Measurements from ENCODE around the gene FAM72C.
"Not testable (repeated sequence)": the region's sequence is repeated elsewhere in the genome, so short reads cannot be mapped to it uniquely, and the experiment has no call there.

FAM72C gene

DNA sequence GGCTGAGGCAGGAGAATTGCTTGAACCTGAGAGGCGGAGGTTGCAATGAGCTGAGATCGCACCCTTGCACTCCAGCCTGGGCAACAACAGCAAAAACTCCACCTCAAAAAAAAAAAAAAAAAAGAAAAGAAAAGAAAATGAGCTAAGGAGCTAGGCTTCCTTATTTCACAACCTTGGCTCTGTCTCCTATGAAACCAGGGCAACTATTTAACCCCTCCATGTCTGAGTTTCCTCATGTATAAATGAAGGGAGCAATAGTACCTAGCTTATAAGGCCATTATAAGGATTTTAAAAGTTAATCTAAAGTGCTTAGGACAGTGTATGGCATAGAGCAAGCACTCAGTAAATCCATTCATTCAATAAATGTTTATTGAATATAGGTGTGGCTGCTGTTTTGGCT lies 32.9 kb downstream of the FAM72C start:
- DNase-seq (ENCODE audit: low read depth); H3K4me3 ChIP-seq (ENCODE audit: low read depth, low read length): not testable (repeated sequence)

DNA sequence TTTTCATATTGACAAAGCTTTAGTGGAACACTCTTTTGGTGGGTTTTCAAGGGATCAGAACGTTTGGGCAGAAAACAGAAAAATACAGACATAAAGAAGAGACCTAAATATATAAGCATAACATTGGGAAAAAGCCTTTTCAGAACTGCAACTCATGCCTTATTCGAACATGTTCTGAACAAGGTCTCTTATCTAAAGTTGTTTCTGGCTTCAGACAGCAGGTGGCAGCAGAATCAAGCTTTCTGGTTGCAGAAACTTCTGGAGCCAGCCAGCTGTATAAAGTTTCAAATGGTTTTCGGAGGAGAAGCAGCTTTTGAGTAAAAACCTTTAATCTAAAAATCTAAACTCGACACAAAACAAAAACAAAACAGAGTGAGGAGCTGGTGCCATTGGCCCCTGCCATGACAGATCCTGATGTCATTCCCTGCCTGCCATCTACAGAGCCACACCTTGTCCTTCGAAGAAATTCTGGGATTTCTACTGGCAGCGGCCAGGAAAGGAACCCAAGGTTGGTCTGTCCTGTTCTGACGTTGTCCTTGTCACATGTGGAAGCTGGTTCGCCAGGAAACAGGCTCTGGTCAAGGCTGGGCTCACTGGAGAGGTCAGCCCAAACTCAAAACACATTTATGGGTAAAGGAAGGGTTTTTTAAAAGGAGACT lies 35.2 kb downstream of the FAM72C start:
- peak; percentile 7 for DNase-seq (ENCODE audit: low read depth)
- H3K4me3 ChIP-seq (ENCODE audit: low read depth, low read length): not testable (repeated sequence)
- TF ChIP-seq, protein P1, sequence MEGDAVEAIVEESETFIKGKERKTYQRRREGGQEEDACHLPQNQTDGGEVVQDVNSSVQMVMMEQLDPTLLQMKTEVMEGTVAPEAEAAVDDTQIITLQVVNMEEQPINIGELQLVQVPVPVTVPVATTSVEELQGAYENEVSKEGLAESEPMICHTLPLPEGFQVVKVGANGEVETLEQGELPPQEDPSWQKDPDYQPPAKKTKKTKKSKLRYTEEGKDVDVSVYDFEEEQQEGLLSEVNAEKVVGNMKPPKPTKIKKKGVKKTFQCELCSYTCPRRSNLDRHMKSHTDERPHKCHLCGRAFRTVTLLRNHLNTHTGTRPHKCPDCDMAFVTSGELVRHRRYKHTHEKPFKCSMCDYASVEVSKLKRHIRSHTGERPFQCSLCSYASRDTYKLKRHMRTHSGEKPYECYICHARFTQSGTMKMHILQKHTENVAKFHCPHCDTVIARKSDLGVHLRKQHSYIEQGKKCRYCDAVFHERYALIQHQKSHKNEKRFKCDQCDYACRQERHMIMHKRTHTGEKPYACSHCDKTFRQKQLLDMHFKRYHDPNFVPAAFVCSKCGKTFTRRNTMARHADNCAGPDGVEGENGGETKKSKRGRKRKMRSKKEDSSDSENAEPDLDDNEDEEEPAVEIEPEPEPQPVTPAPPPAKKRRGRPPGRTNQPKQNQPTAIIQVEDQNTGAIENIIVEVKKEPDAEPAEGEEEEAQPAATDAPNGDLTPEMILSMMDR (IDR thresholded peaks at IDR 0.05; ENCODE audit: insufficient read depth, low read depth, low read length, missing control alignments): peak; percentile 18

DNA sequence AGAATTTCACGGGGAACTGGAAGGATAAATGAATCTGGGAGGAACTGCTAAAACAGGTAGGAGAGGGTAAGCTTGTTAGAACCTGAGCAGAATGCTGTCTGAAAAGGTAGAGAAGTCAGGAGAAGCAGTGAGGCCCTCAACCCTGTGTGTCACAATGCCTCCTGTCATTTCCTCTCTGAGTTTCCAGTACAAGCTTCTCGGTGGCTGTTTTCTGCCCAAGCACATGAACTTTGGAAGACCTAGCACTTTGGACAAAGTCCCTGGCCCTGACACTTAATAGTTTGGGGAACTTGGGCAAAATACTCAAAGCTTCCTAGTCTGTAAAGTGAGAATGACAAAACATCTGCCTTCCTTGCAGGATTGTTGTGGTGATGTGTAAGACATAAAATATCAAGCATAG lies 52.7 kb downstream of the FAM72C start:
- not testable (repeated sequence) for DNase-seq (ENCODE audit: low read depth); H3K4me3 ChIP-seq (ENCODE audit: low read depth, low read length)

DNA sequence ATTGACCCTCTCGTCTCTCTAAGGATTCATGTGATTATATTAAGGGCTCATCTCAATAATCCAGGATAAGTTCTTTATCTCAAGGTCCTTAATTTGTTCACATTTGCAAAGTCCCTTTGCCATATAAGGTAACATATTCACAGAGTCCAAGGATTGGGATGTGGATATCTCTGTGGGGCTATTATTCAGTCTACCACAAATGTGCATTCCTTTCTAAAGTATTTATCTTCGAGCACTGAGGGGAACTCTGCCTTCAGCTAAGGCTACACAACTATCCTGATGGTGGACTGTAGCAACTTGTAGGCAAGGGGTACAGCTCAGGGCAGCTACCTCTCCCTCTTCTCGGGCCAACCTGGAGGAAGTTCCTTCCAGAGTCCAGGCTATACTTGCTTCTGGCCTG lies 53.2 kb downstream of the FAM72C start:
- DNase-seq (ENCODE audit: low read depth); H3K4me3 ChIP-seq (ENCODE audit: low read depth, low read length): not testable (repeated sequence)

DNA sequence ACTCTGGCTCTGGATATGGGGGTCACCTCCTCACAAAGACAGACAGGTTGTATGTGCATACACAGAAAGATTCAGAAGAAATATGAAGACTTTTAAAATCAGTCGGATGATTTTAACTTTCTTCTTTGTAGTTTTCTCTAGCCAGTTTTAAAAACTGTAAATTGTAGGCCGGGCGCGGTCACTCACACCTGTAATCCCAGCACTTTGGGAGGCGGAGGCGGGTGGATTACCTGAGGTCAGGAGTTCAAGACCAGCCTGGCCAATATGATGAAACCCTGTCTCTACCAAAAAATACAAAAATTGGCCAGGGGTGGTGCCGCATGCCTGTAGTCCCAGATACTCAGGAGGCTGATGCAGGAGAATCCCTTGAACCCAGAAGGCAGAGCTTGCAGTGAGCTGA lies 58.1 kb downstream of the FAM72C start:
- not testable (repeated sequence) for H3K4me3 ChIP-seq (ENCODE audit: low read depth, low read length); DNase-seq (ENCODE audit: low read depth)

Data from GM12865 (cell line).